Ishikawa (cell line): ENCODE measurements around the gene LSMEM2.

Source experiments
- EP300 ChIP-seq: IDR thresholded peaks from 2 replicates; pipeline ENCODE4 v1.6.1; 2012; ENCODE audit warnings: borderline replicate concordance
- YY1 ChIP-seq: IDR thresholded peaks from 2 replicates; pipeline ENCODE4 v1.6.1; 2012; ENCODE audit warnings: low read depth

- TF ChIP-seq EP300 (no peak), YY1 (no peak)
Measured at GRCh38 chr3:50276762-50277101, 2.2 kb upstream of the LSMEM2 start.
